Thyroid gland (tissue), 4 donors: ENCODE data around the gene PADI1. TPM values are rescaled to one million over a fixed set of nuclear protein-coding genes. Genes with fewer than 3 reads are reported as not detected.

Experiments used
- DNase-seq, 2 donors: peaks; one replicate each; pipeline ENCODE4 v3.0.0-alpha.2; 2019
- H3K27ac ChIP-seq, 3 donors: fragments of 200-600 bp; sonication (generic); 1 replicate in 2 of 3; 2 replicates in 1 of 3; pipeline ENCODE4 v1.5.1; 2016 to 2019; ENCODE audit warnings: mild to moderate bottlenecking in 1 of 3, moderate library complexity in 1 of 3
- H3K27me3 ChIP-seq: fragments of 200-600 bp; sonication (generic); one replicate; pipeline ENCODE4 v1.5.1; 2019
- H3K36me3 ChIP-seq, 2 donors: fragments of 200-600 bp; sonication (generic); one replicate each; pipeline ENCODE4 v1.5.1; 2016 to 2019
- H3K4me1 ChIP-seq, 2 donors: fragments of 200-600 bp; sonication (generic); one replicate each; pipeline ENCODE4 v1.5.1; 2017 to 2019
- H3K4me3 ChIP-seq, 3 donors: fragments of 200-600 bp; sonication (generic); replicated peaks in 1 of 3; 1 replicate in 2 of 3; 2 replicates in 1 of 3; pipeline ENCODE4 v1.5.1; 2016; ENCODE audit warnings: mild to moderate bottlenecking in 1 of 3
- H3K9me3 ChIP-seq: fragments of 200-600 bp; sonication (generic); one replicate; pipeline ENCODE4 v1.5.1; 2017
- CTCF ChIP-seq, 6 experiments: fragments of 200-600 bp in 3 of 6; fragments of 450-650 bp in 3 of 6; sonication (generic) in 3 of 6; IDR thresholded peaks; one replicate each; pipeline ENCODE4 v1.5.1; 2016 to 2019; ENCODE audit warnings: antibody characterized with exemption in 6 of 6, mild to moderate bottlenecking in 2 of 6, inconsistent platforms in 1 of 6, moderate library complexity in 1 of 6
- POLR2A ChIP-seq, 2 donors: fragments of 450-650 bp; IDR thresholded peaks; one replicate each; pipeline ENCODE4 v1.6.1; 2017; ENCODE audit warnings: antibody characterized with exemption in 2 of 2, mild to moderate bottlenecking in 2 of 2, moderate library complexity in 1 of 2
- WGBS, 2 donors: methylation state at CpG; one replicate each; pipeline ENCODE4 v1.1.5; 2017; 5-methylcytosine and 5-hydroxymethylcytosine counted together
- intact Hi-C: fragments of 100-400 bp; cut with DNase I; formaldehyde crosslinking; loops from one replicate; pipeline ENCODE4 v1.15.1; 2023
- total RNA-seq, 4 donors: library from RNA; depleted of rRNA; stranded (reverse); fragments of >200 nt; gene quantifications; one replicate each; pipeline ENCODE4 v1.2.3, GENCODE V29; 2016

PADI1 gene
- total RNA-seq: not detected

GRCh38 chr1:17204546-17205440, at the start of gene PADI1:
TSS of gene PADI1 (plus strand) at chr1:17205128. CDS start at chr1:17205218, 90 bp downstream.
- Histone ChIP-seq H3K4me3 (no peak within 1 kb of the TSS), H3K36me3 (no peaks in the 10 kb centered on the region), H3K4me1 (no peaks in the 10 kb centered on the region), H3K27me3 (no peaks in the 10 kb centered on the region), H3K27ac (no peak within 1 kb of the TSS), H3K9me3 (no peaks in the 10 kb centered on the region)
- 78% methylated on average over 9 of the region's 9 CpGs for WGBS, 2 donors
- DNase-seq: no peak
- intact Hi-C loops: no loop called here
- no peak for TF ChIP-seq POLR2A (IDR thresholded peaks at IDR 0.05)
- TF ChIP-seq CTCF (IDR thresholded peaks at IDR 0.05): no peak

- no peak for TF ChIP-seq POLR2A (IDR thresholded peaks at IDR 0.05)
- TF ChIP-seq CTCF (IDR thresholded peaks at IDR 0.05): no peak
- WGBS, 2 donors: 42 to 44% methylated on average over 2 of the region's 2 CpGs
Measured at GRCh38 chr1:17155257-17155920, 49.5 kb upstream of the PADI1 start.

GRCh38 chr1:17156108-17156507, 48.8 kb upstream of the PADI1 start:
- H3K9me3 ChIP-seq: no peaks in the 10 kb centered on the region
- no peak overlapping the region for H3K27ac ChIP-seq
- 58 to 65% methylated on average over 3 of the region's 3 CpGs for WGBS, 2 donors
- H3K4me3 ChIP-seq: no peak overlapping the region
- no peaks in the 10 kb centered on the region for H3K4me1 ChIP-seq
- no peaks in the 10 kb centered on the region for H3K27me3 ChIP-seq
- no peaks in the 10 kb centered on the region for H3K36me3 ChIP-seq
- no peak for TF ChIP-seq CTCF (IDR thresholded peaks at IDR 0.05)
- TF ChIP-seq POLR2A (IDR thresholded peaks at IDR 0.05): no peak
- intact Hi-C loops: no loop called here
- DNase-seq: no peak

More at GRCh38 chr1:17155257-17155920, 49.5 kb upstream of the PADI1 start:
- H3K9me3 ChIP-seq: no peaks in the 10 kb centered on the region
- no peaks in the 10 kb centered on the region for H3K27me3 ChIP-seq
- H3K27ac ChIP-seq: no peak overlapping the region
- H3K36me3 ChIP-seq: no peaks in the 10 kb centered on the region
- intact Hi-C loops: no loop called here
- DNase-seq: no peak
- H3K4me3 ChIP-seq: no peak overlapping the region
- no peaks in the 10 kb centered on the region for H3K4me1 ChIP-seq

GRCh38 chr1:17158961-17159360, 46.0 kb upstream of the PADI1 start:
- intact Hi-C loops: no loop called here
- H3K4me1 ChIP-seq: peaks cover 3 to 21% of the 10 kb centered on the region in 2 donors
- WGBS, 2 donors: 89 to 100% methylated on average over 2 of the region's 2 CpGs
- no peak for TF ChIP-seq CTCF (IDR thresholded peaks at IDR 0.05)
- no peak for TF ChIP-seq POLR2A (IDR thresholded peaks at IDR 0.05)
- no peaks in the 10 kb centered on the region for H3K36me3 ChIP-seq
- H3K4me3 ChIP-seq: no peak overlapping the region
- no peaks in the 10 kb centered on the region for H3K27me3 ChIP-seq
- no peak for DNase-seq
- no peak overlapping the region for H3K27ac ChIP-seq
- no peaks in the 10 kb centered on the region for H3K9me3 ChIP-seq
